Peyer's patch (tissue), 4 donors: ENCODE results near the gene THRB. TPM values are rescaled to one million over a fixed set of nuclear protein-coding genes. Genes with fewer than 3 reads are reported as not detected.

ENCODE experiments used
- DNase-seq, 3 donors: peaks; one replicate each; pipeline ENCODE4 v3.0.0-alpha.2; 2017 to 2019
- H3K27ac ChIP-seq, 4 donors: fragments of 200-600 bp; sonication (generic); one replicate each; pipeline ENCODE4 v1.5.1; 2016 to 2019
- H3K27me3 ChIP-seq, 2 donors: fragments of 200-600 bp; sonication (generic); one replicate each; pipeline ENCODE4 v1.5.1; 2019
- H3K36me3 ChIP-seq, 3 donors: fragments of 200-600 bp; sonication (generic); one replicate each; pipeline ENCODE4 v1.5.1; 2016 to 2019
- H3K4me1 ChIP-seq, 4 donors: fragments of 200-600 bp; sonication (generic); one replicate each; pipeline ENCODE4 v1.5.1; 2016 to 2019
- H3K4me3 ChIP-seq, 4 donors: fragments of 200-600 bp; sonication (generic); 1 replicate in 3 of 4; 2 replicates in 1 of 4; pipeline ENCODE4 v1.5.1; 2016 to 2019; ENCODE audit warnings: mild to moderate bottlenecking in 1 of 4
- H3K9me3 ChIP-seq, 4 donors: fragments of 200-600 bp; sonication (generic); one replicate each; pipeline ENCODE4 v1.5.1; 2016 to 2019; ENCODE audit warnings: mild to moderate bottlenecking in 1 of 4
- CTCF ChIP-seq, 6 experiments: fragments of 450-650 bp in 4 of 6; fragments of 200-600 bp in 2 of 6; sonication (generic) in 1 of 6; IDR thresholded peaks; one replicate each; pipeline ENCODE4 v1.5.1; 2017 to 2019; ENCODE audit warnings: antibody characterized with exemption in 6 of 6, mild to moderate bottlenecking in 3 of 6, moderate library complexity in 1 of 6
- POLR2A ChIP-seq, 2 donors: fragments of 450-650 bp; IDR thresholded peaks; one replicate each; pipeline ENCODE4 v1.5.1; 2017; ENCODE audit warnings: antibody characterized with exemption in 2 of 2, mild to moderate bottlenecking in 2 of 2, moderate library complexity in 2 of 2
- total RNA-seq, 4 donors: library from RNA; depleted of rRNA; stranded (reverse); fragments of >200 nt; gene quantifications; one replicate each; pipeline ENCODE4 v1.1.0, GENCODE V29; 2016

THRB gene
- total RNA-seq, 4 donors from 2014 or later: 2.6 to 13.2 (median 8.4) TPM

- no peak for DNase-seq
- no peaks in the 10 kb centered on the region for H3K36me3 ChIP-seq
These were observed 30.4 kb upstream of the THRB start for GRCh38 chr3:24525022-24525421.

GRCh38 chr3:24523988-24524727, 29.5 kb upstream of the THRB start:
- no peaks in the 10 kb centered on the region for H3K27me3 ChIP-seq
- no peaks in the 10 kb centered on the region for H3K36me3 ChIP-seq
- peaks cover 0 to 3% (median 0%) of the 10 kb centered on the region in 4 donors for H3K4me1 ChIP-seq
- no peak overlapping the region for H3K4me3 ChIP-seq
- peak in 1 of 3 donors; percentile 55 for DNase-seq
- H3K9me3 ChIP-seq: no peaks in the 10 kb centered on the region
- TF ChIP-seq POLR2A (IDR thresholded peaks at IDR 0.05) (no peak), CTCF (IDR thresholded peaks at IDR 0.05) (no peak)
- H3K27ac ChIP-seq: no peak overlapping the region

More at GRCh38 chr3:24525022-24525421, 30.4 kb upstream of the THRB start:
- no peak for TF ChIP-seq CTCF (IDR thresholded peaks at IDR 0.05)
- TF ChIP-seq POLR2A (IDR thresholded peaks at IDR 0.05): no peak
- H3K9me3 ChIP-seq: no peaks in the 10 kb centered on the region
- H3K27ac ChIP-seq: no peak overlapping the region
- H3K27me3 ChIP-seq: no peaks in the 10 kb centered on the region
- H3K4me3 ChIP-seq: no peak overlapping the region
- H3K4me1 ChIP-seq: peaks cover 0 to 3% (median 0%) of the 10 kb centered on the region in 4 donors

GRCh38 chr3:24523215-24523614, 28.6 kb upstream of the THRB start:
- no peak for DNase-seq
- H3K36me3 ChIP-seq: no peaks in the 10 kb centered on the region
- H3K27me3 ChIP-seq: no peaks in the 10 kb centered on the region
- H3K4me1 ChIP-seq: peaks cover 0 to 3% (median 0%) of the 10 kb centered on the region in 4 donors
- H3K4me3 ChIP-seq: no peak overlapping the region
- H3K27ac ChIP-seq: no peak overlapping the region
- no peak for TF ChIP-seq CTCF (IDR thresholded peaks at IDR 0.05)
- H3K9me3 ChIP-seq: no peaks in the 10 kb centered on the region

GRCh38 chr3:24522146-24522579, 27.5 kb upstream of the THRB start:
- peak in 2 of 3 donors; percentile 17 to 51 for DNase-seq
- Histone ChIP-seq H3K4me1 (peaks cover 0 to 3% (median 0%) of the 10 kb centered on the region in 4 donors), H3K4me3 (peak overlapping the region; percentile 40 to 71 (median 60)), H3K9me3 (no peaks in the 10 kb centered on the region), H3K27me3 (no peaks in the 10 kb centered on the region), H3K27ac (no peak overlapping the region), H3K36me3 (no peaks in the 10 kb centered on the region)
- TF ChIP-seq POLR2A (IDR thresholded peaks at IDR 0.05) (no peak), CTCF (IDR thresholded peaks at IDR 0.05) (no peak)

GRCh38 chr3:24521420-24522145, 26.9 kb upstream of the THRB start:
- H3K36me3 ChIP-seq: no peaks in the 10 kb centered on the region
- no peaks in the 10 kb centered on the region for H3K27me3 ChIP-seq
- H3K9me3 ChIP-seq: no peaks in the 10 kb centered on the region
- TF ChIP-seq CTCF (IDR thresholded peaks at IDR 0.05): peak in 1 of 6 experiments; percentile 13
- peak in 1 of 2 donors; percentile 6 for TF ChIP-seq POLR2A (IDR thresholded peaks at IDR 0.05)
- H3K27ac ChIP-seq: peak overlapping the region; percentile 14 to 59 (median 46)
- H3K4me1 ChIP-seq: peaks cover 0 to 3% (median 0%) of the 10 kb centered on the region in 4 donors
- peak in 2 of 3 donors; percentile 71 to 75 for DNase-seq
- H3K4me3 ChIP-seq: peak overlapping the region; percentile 40 to 71 (median 60)
